ENCODE measurements around the gene SELENOH. TPM values are rescaled to one million over a fixed set of nuclear protein-coding genes. Genes with fewer than 3 reads are reported as not detected.
A peak's percentile ranks its signal among the peaks of the same experiment; 100 is the strongest.
"Not testable (repeated sequence)": the region's sequence is repeated elsewhere in the genome, so short reads cannot be mapped to it uniquely, and the experiment has no call there.

SELENOH gene
- total RNA-seq, 2 experiments from 2014 or later, result 117 to 244 TPM

- ATAC-seq, result peak; percentile 93
- peaks cover 50% of the 10 kb centered on the region for H3K4me1 Mint-ChIP-seq
- no peaks in the 10 kb centered on the region for H3K27me3 Mint-ChIP-seq
- peak; percentile 94 for DNase-seq
- peak within 1 kb of the TSS; percentile 97 for H3K4me3 Mint-ChIP-seq
- ChIA-PET CTCF (interaction anchor here (0.6 to 1.4 kb wide), 6 partner anchors 16 to 333 kb away, joined by 3 to 4 read pairs (median 3); no protein-coding TSS in a partner anchor), POLR2A (interaction anchor here (0.6 to 2.6 kb wide), 5 partner anchors 9 to 199 kb away, joined by 3 to 16 read pairs (median 3); partner anchors contain the start of gene SELENOH)
- H3K9me3 Mint-ChIP-seq (ENCODE audit: low read depth), result no peaks in the 10 kb centered on the region
- peaks cover 18% of the 10 kb centered on the region for H3K36me3 Mint-ChIP-seq (ENCODE audit: low read depth)
- peak within 1 kb of the TSS; percentile 97 for H3K27ac Mint-ChIP-seq
- intact Hi-C loops (cut with DNase I, micrococcal nuclease), result loop anchor here (1.0 to 5.0 kb wide), 13 partner anchors 29 to 867 kb away; partner anchors contain the start of genes CLP1 (in 2 of the 2), SELENOH (in 2 of the 2), SLC43A3 (in 2 of the 2) and TIMM10 (in 2 of the 2)
Measured at GRCh38 chr11:57712256-57713150, 28.8 kb upstream of the SELENOH start, which contains the start of gene TMX2. Gene TMX2 (plus strand): TSS chr11:57712593. CDS start chr11:57712619, 26 bp downstream.

DNA sequence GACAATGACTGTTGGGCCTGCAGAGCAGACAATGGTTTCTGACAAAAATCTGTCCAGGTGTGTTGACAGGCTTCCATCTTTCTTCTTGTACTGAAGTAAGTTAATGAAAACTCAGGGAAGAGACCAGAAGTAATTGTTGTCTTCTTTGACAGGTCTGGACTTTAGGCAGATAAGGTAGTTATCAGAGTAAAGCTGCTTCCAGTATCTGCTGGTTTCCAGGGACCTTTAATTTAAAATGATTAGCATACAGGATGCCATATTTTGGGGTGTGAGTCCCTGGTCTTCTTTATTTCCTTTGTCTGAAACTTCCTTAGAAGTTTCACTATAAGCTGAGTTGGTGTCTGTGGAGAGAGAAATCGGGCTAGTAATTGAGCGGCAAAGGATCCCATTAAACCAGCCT is 27.5 kb upstream of the SELENOH start:
- Mint-ChIP-seq H3K27me3 (no peaks in the 10 kb centered on the region), H3K4me3 (peak overlapping the region; percentile 97), H3K36me3 (ENCODE audit: low read depth) (peaks cover 22% of the 10 kb centered on the region), H3K27ac (peak overlapping the region; percentile 97), H3K4me1 (peaks cover 45% of the 10 kb centered on the region), H3K9me3 (ENCODE audit: low read depth) (no peaks in the 10 kb centered on the region)
- CTCF ChIA-PET, result interaction anchor here (0.8 to 2.1 kb wide), 4 partner anchors 14 to 811 kb away, joined by 3 to 13 read pairs (median 5); no protein-coding TSS in a partner anchor
- POLR2A ChIA-PET, result interaction anchor here (0.6 kb wide), 1 partner anchor 27 kb away, joined by 3 read pairs; the partner anchor contains the start of gene SELENOH
- DNase-seq (no peak), ATAC-seq (no peak)
- intact Hi-C loops (cut with DNase I, micrococcal nuclease), result loop anchor here (2.0 to 5.0 kb wide), 6 partner anchors 79 to 865 kb away; partner anchors contain the start of genes SLC43A3 (in 2 of the 2), UBE2L6 (in 1 of the 2) and ZFP91 (in 1 of the 2)

DNA sequence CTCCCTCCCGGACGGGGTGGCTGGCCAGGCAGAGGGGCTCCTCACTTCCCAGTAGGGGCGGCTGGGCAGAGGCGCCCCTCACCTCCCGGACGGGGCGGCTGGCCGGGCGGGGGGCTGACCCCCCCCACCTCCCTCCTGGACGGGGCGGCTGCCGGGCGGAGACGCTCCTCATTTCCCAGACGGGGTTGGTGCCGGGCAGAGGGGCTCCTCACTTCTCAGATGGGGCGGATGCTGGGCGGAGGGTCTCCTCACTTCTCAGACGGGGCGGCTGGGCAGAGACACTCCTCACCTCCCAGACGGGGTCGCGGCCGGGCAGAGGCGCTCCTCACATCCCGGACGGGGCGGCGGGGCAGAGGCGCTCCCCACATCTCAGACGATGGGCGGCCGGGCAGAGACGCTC is 24.6 kb upstream of the SELENOH start:
- H3K4me3 Mint-ChIP-seq; POLR2A ChIA-PET; H3K27me3 Mint-ChIP-seq; ATAC-seq; H3K9me3 Mint-ChIP-seq (ENCODE audit: low read depth); intact Hi-C loops (cut with DNase I, micrococcal nuclease); DNase-seq; H3K27ac Mint-ChIP-seq; CTCF ChIA-PET: not testable (repeated sequence)
- peaks cover 21% of the 10 kb centered on the region for H3K4me1 Mint-ChIP-seq
- H3K36me3 Mint-ChIP-seq (ENCODE audit: low read depth), result peaks cover 31% of the 10 kb centered on the region

DNA sequence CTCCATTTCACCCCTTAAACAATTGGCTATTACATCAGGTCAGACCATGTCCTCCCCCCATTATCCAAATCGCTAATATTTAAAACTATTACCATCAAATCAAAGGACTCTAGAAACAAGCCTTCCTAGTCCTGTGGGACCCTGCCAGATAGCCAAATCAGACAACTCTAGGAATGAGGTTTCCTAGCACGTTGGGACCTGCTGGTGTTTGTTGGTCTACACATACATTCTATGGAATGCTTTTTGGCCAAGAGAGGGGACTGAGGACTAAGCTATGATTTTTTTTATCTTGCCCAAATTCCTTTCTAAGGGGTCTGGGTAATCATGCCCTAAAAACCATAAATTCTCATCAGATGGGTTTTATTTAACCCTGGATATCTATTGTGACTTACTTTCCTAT is 14.1 kb upstream of the SELENOH start:
- H3K27ac Mint-ChIP-seq, result peak overlapping the region; percentile 9
- H3K4me3 Mint-ChIP-seq, result no peak overlapping the region
- H3K4me1 Mint-ChIP-seq, result peaks cover 6% of the 10 kb centered on the region
- peaks cover 5% of the 10 kb centered on the region for H3K36me3 Mint-ChIP-seq (ENCODE audit: low read depth)
- CTCF ChIA-PET, result interaction anchor here (0.6 to 1.8 kb wide), 3 partner anchors 12 to 57 kb away, joined by 3 to 6 read pairs (median 3); no protein-coding TSS in a partner anchor
- DNase-seq (no peak), ATAC-seq (no peak)
- no peaks in the 10 kb centered on the region for H3K9me3 Mint-ChIP-seq (ENCODE audit: low read depth)
- intact Hi-C loops (cut with DNase I, micrococcal nuclease), result no loop called here
- no peaks in the 10 kb centered on the region for H3K27me3 Mint-ChIP-seq
- POLR2A ChIA-PET, result no interaction called here

DNA sequence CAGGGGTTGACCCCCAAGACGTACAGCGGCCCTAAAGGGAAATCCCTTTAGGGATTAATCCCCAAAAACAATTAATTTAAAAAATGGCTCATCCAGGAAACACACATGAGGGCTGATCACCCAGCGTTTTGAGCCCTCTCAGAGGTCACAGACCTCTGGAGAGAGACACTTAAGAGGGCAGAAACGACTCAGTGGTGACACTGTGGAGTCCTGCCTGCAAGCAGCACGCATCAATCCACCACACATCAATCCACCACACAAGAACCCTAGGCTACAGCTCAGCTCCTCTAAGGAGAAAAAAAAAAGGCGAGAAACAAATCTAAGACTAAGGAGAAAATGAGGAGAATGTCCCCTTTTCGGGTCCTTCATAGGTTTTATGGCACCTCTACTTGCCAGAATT is 12.5 kb upstream of the SELENOH start:
- peaks cover 5% of the 10 kb centered on the region for H3K36me3 Mint-ChIP-seq (ENCODE audit: low read depth)
- peaks cover 6% of the 10 kb centered on the region for H3K4me1 Mint-ChIP-seq
- H3K27me3 Mint-ChIP-seq, result no peaks in the 10 kb centered on the region
- no peak overlapping the region for H3K27ac Mint-ChIP-seq
- no peak overlapping the region for H3K4me3 Mint-ChIP-seq
- CTCF ChIA-PET, result interaction anchor here (0.6 to 1.8 kb wide), 3 partner anchors 14 to 1809 kb away, joined by 3 to 6 read pairs (median 3); partner anchors contain the start of genes MED19 and TMX2
- ATAC-seq (peak; percentile 47), DNase-seq (no peak)
- intact Hi-C loops (cut with DNase I, micrococcal nuclease), result no loop called here
- H3K9me3 Mint-ChIP-seq (ENCODE audit: low read depth), result no peaks in the 10 kb centered on the region
- POLR2A ChIA-PET, result interaction anchor here (0.6 to 0.8 kb wide), 2 partner anchors 80 to 93 kb away, joined by 3 read pairs; no protein-coding TSS in a partner anchor

DNA sequence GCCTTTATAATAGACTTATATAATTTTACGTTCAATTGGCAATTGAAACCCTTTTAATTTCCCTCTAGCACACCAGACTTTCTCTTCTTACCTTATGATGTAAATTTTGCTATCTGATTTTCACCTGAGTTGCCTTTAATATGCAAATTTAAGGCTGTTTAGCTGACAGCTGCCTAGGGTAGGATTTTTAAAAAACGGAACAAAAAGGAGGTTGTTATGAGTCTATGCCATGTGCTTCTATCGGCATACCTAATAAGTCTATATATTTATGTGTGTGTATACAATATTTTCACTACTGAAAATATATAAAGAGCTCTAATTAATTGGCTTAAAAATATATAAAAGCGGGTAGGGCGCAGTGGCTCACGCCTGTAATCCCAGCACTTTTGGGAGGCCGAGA is 11.8 kb upstream of the SELENOH start:
- H3K27ac Mint-ChIP-seq, result no peak overlapping the region

DNA sequence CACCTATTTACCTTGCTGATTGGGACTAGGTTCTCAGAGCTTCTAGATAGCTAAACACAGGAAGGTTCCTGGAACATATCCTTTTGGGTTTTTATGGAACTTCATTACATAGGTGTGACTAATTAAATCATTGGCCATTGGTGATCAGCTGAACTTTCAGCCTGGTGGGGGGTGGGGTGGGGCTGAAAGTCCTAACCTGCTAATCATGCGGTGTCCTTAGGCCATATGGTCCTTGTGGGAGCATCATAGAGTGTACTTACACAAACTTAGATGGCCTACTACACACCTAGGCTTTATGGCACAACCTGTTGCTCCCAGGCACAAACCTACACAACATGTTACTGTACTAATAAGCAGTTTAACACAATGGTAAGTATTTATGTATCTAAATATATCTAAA is 8.6 kb upstream of the SELENOH start:
- intact Hi-C loops (cut with DNase I, micrococcal nuclease), result no loop called here
- Mint-ChIP-seq H3K27me3 (no peaks in the 10 kb centered on the region), H3K4me1 (peaks cover 6% of the 10 kb centered on the region), H3K4me3 (no peak overlapping the region), H3K36me3 (ENCODE audit: low read depth) (peaks cover 13% of the 10 kb centered on the region), H3K27ac (no peak overlapping the region), H3K9me3 (ENCODE audit: low read depth) (no peaks in the 10 kb centered on the region)
- CTCF ChIA-PET, result interaction anchor here (0.6 to 2.0 kb wide), 3 partner anchors 17 to 69 kb away, joined by 3 to 6 read pairs (median 4); no protein-coding TSS in a partner anchor
- POLR2A ChIA-PET, result interaction anchor here (0.6 kb wide), 1 partner anchor 28 kb away, joined by 3 read pairs; no protein-coding TSS in a partner anchor
- DNase-seq, result no peak
- no peak for ATAC-seq

More for the DNA sequence above, 11.8 kb upstream of the SELENOH start:
- peaks cover 9% of the 10 kb centered on the region for H3K36me3 Mint-ChIP-seq (ENCODE audit: low read depth)
- peaks cover 6% of the 10 kb centered on the region for H3K4me1 Mint-ChIP-seq
- H3K27me3 Mint-ChIP-seq, result no peaks in the 10 kb centered on the region
- no peaks in the 10 kb centered on the region for H3K9me3 Mint-ChIP-seq (ENCODE audit: low read depth)
- ChIA-PET CTCF (interaction anchor here (0.8 kb wide), 1 partner anchor 72 kb away, joined by 4 read pairs; no protein-coding TSS in a partner anchor), POLR2A (interaction anchor here (0.6 kb wide), 1 partner anchor 81 kb away, joined by 3 read pairs; no protein-coding TSS in a partner anchor)
- no peak overlapping the region for H3K4me3 Mint-ChIP-seq
- ATAC-seq (no peak), DNase-seq (no peak)
- intact Hi-C loops (cut with DNase I, micrococcal nuclease), result no loop called here

DNA sequence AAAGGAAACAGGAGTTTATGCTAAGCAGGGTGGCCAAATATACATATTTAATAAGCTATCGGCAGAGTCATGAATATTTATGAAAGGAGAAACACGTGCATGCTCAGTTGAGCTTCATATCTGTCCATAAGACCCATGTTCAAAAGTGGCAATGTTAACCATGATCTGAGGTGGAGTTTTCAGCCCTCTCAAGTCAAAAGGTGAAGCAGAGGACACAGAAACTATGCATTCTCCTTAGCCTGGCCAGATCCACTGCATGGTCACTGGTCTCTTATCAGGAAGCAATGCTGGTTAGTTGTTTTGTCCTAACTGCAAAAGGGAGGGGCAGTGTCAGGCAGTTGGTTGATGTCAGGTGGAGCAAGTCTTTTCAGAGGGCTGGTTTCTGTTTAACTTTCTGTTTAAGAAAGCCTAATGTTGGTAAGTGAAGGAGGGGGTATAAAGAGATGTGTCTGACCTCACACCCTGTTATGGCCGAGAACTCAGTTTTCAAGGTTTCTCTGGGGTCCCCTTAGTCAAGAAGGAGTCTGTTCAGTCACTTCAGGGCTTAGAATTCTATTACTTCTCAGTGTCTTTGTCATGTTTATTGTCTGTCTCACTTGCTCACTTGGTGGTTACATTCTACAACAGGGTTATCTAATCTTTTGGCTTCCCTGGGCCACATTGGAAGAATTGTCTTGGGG is 5.5 kb upstream of the SELENOH start:
- no peaks in the 10 kb centered on the region for H3K27me3 Mint-ChIP-seq
- peak overlapping the region; percentile 66 for H3K27ac Mint-ChIP-seq
- no peaks in the 10 kb centered on the region for H3K9me3 Mint-ChIP-seq (ENCODE audit: low read depth)
- CTCF ChIA-PET, result interaction anchor here (0.6 to 1.0 kb wide), 3 partner anchors 65 to 787 kb away, joined by 3 read pairs; no protein-coding TSS in a partner anchor
- intact Hi-C loops (cut with DNase I, micrococcal nuclease), result no loop called here
- ATAC-seq (no peak), DNase-seq (no peak)
- H3K4me1 Mint-ChIP-seq, result peaks cover 3% of the 10 kb centered on the region
- H3K4me3 Mint-ChIP-seq, result no peak overlapping the region
- H3K36me3 Mint-ChIP-seq (ENCODE audit: low read depth), result peaks cover 25% of the 10 kb centered on the region
- POLR2A ChIA-PET, result no interaction called here

GRCh38 chr11:57742087-57742452 is 779 bp downstream of the SELENOH start:
- H3K4me3 Mint-ChIP-seq, result peak overlapping the region; percentile 98

DNA sequence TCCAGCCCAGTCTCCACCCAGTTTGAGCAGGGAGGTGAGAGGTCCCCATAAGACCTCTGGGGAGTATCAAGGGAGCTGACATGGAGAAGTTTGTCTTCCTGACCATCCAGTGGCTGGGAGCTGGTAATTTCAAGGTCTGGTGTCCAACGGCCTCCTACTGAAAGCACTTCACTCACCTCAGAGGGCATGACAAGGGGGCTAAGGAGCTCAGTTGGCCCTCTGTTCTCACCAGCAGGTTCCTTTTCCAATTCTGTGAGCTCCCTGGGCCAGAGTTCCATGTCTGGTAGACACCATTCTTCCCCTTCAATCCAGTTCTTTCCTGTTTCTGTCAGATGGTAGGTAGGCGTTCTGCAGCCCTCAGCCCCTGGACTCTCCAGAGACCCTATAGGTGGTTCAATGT is 3.1 kb downstream of the SELENOH start:
- peaks cover 46% of the 10 kb centered on the region for H3K36me3 Mint-ChIP-seq (ENCODE audit: low read depth)

More at GRCh38 chr11:57742087-57742452, 779 bp downstream of the SELENOH start:
- Mint-ChIP-seq H3K4me1 (peaks cover 34% of the 10 kb centered on the region), H3K27me3 (no peaks in the 10 kb centered on the region), H3K27ac (peak overlapping the region; percentile 100), H3K36me3 (ENCODE audit: low read depth) (peaks cover 53% of the 10 kb centered on the region), H3K9me3 (ENCODE audit: low read depth) (no peaks in the 10 kb centered on the region)
- CTCF ChIA-PET, result interaction anchor here (0.6 to 6.4 kb wide), 9 partner anchors 10 to 836 kb away, joined by 3 to 45 read pairs (median 4); partner anchors contain the start of gene UBE2L6
- no peak for DNase-seq
- POLR2A ChIA-PET, result interaction anchor here (1.0 to 2.5 kb wide), 4 partner anchors 31 to 317 kb away, joined by 3 to 16 read pairs (median 10); partner anchors contain the start of genes MED19 and TMX2
- intact Hi-C loops (cut with DNase I, micrococcal nuclease), result loop anchor here in 1 of 2 experiments (5.0 to 10.0 kb wide), 2 partner anchors 405 to 783 kb away; partner anchors contain the start of genes P2RX3 and SSRP1
- ATAC-seq, result no peak

More for the DNA sequence above, 3.1 kb downstream of the SELENOH start:
- Mint-ChIP-seq H3K4me3 (no peak overlapping the region), H3K4me1 (peaks cover 37% of the 10 kb centered on the region), H3K27me3 (no peaks in the 10 kb centered on the region), H3K9me3 (ENCODE audit: low read depth) (no peaks in the 10 kb centered on the region), H3K27ac (peak overlapping the region; percentile 67)
- intact Hi-C loops (cut with DNase I, micrococcal nuclease), result loop anchor here in 1 of 2 experiments (5.0 to 10.0 kb wide), 2 partner anchors 407 to 780 kb away; partner anchors contain the start of genes P2RX3 and SSRP1
- no peak for ATAC-seq
- ChIA-PET POLR2A (interaction anchor here (0.5 to 0.6 kb wide), 2 partner anchors 91 to 108 kb away, joined by 3 to 13 read pairs; no protein-coding TSS in a partner anchor), CTCF (interaction anchor here (0.6 to 6.4 kb wide), 4 partner anchors 33 to 917 kb away, joined by 3 to 45 read pairs (median 4); partner anchors contain the start of gene UBE2L6)
- DNase-seq, result no peak
